ENCODE results near the gene GABBR1.

GRCh38 chr6:29517245-29517644 lies 115.7 kb downstream of the GABBR1 start:
- TF ChIP-seq POLR2A (IDR thresholded peaks at IDR 0.05; ENCODE audit: low read depth, low read length) = no peak
- TF ChIP-seq POLR2AphosphoS5 (IDR thresholded peaks at IDR 0.05; ENCODE audit: low read depth, low read length) = no peak

Data from GM12892 (cell line).